Stimulated activated CD4-positive, alpha-beta T cell treated with anti-CD3 and anti-CD28 coated beads, Interleukin-4, amount 100 ng/mL, for 24 hours (primary cell): ENCODE data around the gene TACC2.
"Not testable (repeated sequence)": the region's sequence is repeated elsewhere in the genome, so short reads cannot be mapped to it uniquely, and the experiment has no call there.

Source experiments
- DNase-seq: peaks from one replicate; pipeline ENCODE4 v3.0.0-alpha.2; 2020

The TACC2 gene

DNA sequence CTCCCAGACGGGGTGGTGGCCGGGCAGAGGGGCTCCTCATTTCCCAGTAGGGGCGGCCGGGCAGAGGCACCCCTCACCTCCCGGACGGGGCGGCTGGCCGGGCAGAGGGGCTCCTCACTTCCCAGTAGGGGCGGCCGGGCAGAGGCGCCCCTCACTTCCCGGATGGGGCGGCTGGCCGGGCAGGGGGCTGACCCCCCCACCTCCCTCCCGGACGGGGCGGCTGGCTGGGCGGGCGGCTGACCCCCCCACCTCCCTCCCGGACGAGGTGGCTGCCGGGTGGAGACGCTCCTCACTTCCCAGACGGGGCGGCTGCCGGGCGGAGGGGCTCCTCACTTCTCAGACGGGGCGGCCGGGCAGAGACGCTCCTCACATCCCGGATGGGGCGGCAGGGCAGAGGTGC is 214.2 kb downstream of the TACC2 start:
- DNase-seq: not testable (repeated sequence)

DNA sequence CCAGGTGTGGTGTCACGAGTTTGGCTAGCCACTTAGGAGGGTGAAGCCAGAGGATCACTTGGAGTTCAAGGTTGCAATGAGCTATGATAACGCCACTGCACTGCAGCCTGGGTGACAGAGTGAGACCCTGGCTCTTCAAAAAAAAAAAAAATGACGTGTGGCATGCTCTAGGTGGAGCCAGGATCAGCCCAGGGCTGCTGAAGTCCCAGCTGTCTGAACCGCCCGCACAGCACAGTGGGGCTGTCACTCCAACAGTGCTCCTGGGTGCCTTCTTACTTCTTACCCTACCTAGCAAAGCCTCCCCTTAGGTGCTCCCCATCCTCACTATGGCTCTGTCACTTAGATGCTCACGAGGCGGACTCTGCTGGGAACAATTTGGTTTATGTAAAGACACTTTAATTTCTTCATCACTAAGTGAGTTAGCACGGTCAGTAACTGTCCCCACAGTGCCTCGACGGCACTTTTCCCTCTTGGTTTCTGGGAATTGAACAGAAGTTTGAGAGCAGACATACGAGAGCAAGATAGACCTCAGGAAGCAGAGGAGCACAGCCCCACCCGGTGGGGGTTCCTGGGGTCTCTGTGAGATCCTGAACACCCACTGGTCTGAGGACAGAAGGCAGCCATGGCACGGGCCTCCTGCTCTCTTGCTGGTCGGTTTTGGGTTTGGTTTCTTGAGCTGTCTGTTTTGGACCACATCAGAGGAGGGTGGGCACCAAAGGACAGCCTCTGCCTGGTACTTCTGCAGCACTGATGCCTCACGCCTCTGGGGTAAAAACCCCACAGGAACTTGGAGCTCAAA is 215.9 kb downstream of the TACC2 start:
- DNase-seq: no peak

DNA sequence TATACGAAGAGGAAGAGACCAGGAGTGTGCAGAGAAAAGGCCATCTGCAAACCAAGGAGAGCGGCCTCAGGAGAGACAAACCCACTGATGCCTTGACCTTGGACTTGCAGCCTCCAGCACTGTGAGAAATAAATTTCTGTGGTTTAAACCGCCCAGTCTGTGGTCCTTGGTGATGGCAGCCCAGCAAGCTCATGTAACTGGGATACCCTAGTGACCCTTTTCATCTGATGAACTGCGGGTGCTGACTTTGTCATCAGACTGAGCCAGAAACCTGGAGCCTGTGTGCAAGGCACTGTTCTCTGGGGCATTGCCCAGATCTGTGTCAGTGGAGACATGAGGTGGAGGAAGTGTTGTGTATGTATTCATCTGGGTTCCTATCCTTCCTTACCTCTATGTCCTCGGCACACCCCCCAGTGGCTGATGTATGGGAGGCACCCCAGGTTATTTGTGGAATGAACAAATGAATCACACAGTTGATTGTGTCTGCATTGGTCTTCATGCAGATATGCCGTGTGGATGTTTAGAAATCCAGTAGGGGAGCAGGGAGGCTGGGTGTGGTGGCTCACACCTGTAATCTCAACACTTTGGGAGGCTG is 217.6 kb downstream of the TACC2 start:
- DNase-seq: no peak

DNA sequence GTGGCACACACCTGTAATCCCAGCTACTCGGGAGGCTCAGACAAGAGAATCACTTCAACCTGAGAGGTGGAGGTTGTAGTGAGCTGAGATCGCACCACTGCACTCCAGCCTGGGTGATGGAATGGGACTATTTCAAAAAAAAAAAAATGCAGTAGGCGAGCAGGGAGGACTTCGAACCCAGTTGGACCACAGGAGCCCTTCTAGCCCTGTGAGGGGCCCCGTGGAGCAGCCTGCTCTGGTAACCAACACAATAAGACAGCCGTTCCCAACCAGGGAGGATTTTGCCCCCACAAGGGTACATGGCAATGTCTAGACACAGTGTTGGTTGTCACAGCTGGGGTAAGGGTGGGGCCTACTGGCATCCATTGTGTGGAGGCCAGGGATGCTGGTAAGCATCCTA is 218.2 kb downstream of the TACC2 start:
- no peak for DNase-seq

DNA sequence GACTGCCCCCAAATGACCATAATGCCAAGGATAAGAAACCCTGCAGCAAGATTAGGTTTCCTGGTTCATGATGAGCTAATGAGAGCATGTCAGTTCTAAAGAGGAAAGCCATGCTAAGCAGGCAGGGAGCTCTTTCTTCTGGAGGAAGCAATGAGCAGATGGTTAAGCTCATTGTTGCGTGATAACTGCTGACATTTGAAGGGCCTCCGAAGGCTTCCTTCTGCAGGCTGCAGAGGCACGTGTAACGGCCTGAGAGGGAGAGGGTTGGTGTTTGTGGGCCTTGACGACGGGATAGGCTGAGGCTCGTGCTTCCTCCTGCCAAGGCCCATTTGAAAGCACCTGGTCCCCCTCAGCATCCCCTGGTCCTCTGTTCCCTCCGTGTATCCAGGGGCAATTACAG is 218.6 kb downstream of the TACC2 start:
- no peak for DNase-seq

DNA sequence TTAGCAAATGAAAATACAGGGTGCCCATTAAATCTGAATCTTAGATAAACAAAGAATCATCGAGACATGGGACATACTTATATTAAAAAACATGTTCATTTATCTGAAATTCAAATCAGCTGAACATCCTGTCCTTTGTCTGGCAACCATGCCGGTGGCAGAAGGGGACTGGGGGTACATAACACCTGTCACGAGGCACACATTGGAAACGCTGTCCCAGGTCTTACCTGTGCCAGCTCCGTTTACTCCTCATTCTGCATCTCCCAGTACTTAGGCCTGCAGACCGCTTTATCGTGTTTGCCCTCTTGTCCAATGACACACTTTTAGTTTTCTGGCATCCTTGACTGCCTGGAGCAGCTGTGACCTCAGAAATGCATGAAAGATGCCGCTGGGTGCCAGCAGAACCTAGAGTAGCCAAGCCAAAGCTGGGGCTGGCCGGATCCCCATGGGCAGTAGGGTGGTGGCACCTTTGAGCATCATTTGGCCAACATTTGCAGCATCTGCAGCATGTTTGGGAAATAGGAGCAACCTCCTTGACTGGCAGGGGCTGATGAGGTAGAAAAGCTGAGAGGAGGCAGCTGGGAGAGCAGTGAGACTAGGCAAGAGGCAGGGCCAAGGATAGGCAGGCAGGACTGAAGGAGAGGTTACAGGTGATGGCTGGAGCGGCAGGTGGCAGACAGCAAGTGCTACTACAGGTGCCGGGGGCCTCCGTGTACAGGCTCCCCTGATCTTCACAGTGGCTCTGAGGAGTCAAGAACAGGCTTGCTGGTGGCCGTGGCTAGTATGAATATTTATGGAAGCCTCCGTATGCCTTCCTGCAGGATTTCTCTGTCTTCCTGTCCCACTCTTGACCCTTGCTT is 219.8 kb downstream of the TACC2 start:
- DNase-seq: no peak

DNA sequence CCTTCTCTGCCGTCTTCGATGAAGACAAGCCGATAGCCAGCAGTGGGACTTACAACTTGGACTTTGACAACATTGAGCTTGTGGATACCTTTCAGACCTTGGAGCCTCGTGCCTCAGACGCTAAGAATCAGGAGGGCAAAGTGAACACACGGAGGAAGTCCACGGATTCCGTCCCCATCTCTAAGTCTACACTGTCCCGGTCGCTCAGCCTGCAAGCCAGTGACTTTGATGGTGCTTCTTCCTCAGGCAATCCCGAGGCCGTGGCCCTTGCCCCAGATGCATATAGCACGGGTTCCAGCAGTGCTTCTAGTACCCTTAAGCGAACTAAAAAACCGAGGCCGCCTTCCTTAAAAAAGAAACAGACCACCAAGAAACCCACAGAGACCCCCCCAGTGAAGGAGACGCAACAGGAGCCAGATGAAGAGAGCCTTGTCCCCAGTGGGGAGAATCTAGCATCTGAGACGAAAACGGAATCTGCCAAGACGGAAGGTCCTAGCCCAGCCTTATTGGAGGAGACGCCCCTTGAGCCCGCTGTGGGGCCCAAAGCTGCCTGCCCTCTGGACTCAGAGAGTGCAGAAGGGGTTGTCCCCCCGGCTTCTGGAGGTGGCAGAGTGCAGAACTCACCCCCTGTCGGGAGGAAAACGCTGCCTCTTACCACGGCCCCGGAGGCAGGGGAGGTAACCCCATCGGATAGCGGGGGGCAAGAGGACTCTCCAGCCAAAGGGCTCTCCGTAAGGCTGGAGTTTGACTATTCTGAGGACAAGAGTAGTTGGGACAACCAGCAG is 221.7 kb downstream of the TACC2 start:
- DNase-seq: no peak

DNA sequence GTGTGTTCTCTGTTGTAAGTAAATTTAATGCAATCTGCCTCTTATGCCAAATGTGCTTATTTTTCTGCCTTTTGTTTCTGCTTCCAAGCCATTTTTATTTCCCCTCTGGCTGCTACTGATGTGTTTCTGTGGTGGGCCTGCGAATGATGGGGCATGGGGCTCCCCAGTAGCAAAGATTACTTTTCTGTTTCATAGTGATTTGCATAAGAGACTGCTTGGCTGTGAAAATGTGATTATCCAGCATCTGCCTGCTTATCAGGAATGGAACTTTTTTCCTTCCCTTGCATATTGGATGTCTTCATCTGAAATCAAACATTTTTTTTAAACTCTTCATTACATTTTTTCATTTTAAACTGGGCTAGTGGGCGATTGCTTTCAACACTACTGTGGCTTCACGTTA is 224.4 kb downstream of the TACC2 start:
- DNase-seq: no peak

DNA sequence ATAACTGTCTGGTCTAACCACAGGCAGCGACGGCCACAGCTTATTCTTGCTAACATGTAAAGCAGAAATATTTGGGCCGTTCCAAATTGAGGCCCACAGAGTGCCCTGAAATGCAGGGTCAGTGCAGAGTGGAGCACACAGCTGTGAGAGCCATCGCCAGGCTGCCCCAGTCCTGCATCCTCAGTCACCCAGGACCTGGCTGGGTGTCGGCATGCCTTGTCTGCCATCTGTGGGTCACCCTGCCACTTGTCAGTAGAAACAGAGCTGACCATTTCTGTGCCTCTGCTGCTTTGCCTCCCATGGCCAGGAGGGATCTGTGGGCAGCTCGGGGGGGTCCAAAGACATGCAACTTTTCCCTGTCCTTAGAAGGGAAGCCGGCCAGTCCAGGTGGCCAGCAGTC is 224.8 kb downstream of the TACC2 start:
- no peak for DNase-seq

DNA sequence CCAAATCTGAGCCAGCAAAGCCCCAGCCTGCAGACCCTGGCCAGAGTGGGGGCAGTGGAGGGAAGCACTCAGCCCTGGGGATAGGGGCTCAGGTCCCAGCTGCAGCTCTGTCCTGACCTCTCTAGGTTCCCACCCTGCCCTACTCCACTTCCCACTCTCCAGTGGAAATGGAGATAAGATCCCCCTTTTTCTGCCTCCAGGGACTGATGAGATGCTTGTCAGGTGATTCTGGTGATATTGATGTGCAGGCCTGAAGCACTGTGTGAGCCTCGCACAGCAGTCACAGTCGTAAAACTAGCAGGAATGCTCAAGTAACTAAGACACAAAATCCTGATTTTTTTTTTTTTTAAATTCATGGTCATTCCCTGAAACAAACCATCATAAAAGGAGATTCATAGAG is 227.1 kb downstream of the TACC2 start:
- DNase-seq: no peak

DNA sequence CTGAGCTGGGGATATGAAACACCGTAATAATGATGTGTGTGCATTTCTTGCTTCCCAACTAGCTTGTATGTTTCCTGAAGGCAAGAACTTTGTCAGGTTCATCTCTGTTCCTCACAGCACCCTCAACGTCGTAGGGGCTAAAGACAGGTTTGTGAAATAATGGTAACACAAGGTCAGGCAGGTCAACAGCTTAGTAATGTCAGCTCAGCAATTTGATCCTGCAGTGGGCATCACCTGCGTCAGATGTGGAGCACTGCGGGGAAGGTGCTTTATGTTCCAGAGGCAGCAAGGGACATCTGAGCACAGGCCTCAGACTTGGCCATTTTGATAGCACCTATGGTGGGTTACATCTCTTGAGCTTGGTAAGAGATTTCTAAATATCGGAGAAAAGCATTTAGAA is 230.4 kb downstream of the TACC2 start:
- no peak for DNase-seq

DNA sequence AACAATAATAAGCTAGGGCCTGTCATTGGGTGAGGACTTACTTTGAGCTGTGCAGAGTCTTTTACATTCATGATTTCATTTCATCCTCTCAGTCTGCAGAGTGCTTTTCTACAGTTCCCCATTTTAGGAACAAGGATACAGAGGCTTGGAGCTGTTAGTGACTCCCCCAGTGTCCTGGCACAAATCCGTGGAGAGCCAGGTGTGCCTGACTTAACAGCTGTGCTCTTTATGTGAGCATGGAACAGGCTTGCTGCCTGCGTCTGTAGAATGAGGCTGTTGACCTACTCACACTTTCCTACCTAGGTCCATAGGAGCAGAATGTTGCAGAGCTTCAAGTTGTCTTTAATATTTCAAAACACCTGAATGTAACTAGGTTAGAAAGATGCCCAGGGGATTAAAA is 231.8 kb downstream of the TACC2 start:
- DNase-seq: no peak

DNA sequence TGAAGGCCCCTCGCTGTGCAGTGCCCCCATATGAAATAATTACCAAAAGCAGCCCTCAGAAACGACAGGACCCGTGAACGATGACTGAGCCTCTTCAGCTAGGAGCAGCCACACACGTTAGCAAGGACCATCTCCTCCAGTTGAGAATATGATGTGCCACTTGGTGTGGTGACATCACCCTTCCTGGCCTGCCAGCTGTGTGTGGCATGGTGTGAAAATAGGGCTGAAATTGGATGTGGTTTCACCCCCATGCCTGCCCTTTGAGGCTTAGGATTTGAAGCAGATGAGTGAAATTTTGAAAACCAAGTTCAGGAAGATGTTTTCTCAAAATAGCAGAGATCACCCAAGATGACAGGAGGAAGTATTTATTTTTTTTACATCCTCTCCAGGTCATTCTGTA is 233.0 kb downstream of the TACC2 start:
- DNase-seq: no peak

DNA sequence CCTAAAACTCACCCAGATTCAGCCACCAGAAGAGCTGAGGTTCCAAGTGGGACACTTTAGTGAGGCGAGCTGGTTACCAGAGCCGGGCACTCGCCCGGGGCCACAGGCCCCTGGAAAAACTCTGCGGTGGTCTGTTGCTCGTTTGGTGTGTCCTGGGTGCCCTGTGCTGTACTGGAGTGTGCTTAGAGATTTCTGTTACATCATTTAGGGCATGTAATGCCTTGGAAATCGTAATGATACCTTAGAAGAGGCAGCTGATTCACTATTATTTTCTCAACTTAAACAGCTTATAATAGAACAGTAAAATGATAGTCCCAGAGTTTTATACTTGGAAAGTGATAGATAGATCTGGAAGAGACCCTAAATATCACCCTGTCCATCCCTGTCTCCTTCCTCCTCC is 233.7 kb downstream of the TACC2 start:
- DNase-seq: no peak

DNA sequence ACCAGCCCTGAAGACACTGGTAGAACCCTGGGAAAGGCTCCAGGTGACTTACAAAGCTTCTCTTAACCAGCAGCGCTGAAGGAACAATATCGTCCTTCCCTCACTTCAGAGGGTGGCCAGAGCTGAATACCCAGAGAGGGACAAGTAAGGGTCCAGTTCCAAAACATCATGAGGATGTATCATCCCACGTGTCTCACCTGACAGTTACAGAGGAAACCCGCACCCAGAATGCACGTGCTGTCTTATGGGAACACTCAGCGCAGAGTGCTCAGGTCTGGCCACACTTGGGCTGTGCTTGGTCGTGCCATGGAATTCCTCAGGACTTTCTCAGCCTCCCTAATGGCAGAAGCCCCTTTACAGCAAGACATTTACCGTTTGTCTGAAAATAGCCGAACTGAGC is 235.2 kb downstream of the TACC2 start:
- no peak for DNase-seq

DNA sequence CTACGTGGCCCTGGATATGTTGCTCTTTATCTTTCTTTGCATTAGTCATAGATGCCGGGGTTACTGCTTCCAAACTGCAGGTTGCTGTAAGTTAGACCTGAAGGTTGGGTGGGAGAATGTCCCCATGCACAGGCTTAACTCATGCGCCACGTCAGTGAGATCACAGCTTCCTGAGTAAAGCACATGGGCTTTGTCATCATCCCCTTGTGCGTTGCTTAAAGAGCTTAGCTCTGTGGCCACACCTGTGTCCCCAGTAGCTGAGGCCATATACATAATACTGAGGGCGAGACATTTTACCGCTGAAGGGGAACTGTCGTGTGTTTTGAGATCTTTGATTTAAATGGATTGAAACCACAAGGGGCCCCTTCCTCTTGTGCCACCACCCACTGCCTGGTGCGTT is 236.4 kb downstream of the TACC2 start:
- no peak for DNase-seq

DNA sequence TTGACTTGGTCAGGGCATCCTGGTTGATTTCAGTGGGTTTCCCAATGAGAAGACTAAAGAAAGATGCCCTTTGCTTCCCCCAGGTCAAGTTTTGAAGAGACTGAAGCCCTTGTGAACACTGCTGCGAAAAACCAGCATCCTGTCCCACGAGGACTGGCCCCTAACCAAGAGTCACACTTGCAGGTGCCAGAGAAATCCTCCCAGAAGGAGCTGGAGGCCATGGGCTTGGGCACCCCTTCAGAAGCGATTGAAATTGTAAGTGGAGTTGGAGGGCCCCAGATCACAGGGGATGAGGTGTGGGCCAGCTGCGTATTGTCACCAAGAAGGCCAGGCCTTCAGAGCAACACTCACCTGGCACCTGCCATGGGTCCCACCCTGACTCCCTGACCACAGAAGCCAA is 238.8 kb downstream of the TACC2 start:
- DNase-seq: no peak

DNA sequence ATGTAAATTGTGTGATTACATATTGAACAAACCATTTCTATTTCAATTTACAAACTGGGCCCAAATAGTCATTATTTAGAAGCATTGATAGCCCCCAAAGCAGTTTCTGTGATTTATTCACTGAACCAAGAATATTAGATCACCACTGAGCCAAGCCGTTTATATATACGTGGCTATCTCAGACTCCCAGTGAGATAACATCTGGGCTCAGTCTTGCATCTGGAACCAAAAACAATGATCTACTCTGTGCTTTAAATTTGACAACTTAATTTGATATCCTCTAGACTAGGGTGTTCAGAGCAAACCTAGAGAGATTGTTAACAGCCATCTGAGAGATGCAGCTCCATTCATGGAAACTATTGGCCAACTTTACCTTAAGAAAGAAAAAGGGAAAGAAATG is 240.7 kb downstream of the TACC2 start:
- no peak for DNase-seq

DNA sequence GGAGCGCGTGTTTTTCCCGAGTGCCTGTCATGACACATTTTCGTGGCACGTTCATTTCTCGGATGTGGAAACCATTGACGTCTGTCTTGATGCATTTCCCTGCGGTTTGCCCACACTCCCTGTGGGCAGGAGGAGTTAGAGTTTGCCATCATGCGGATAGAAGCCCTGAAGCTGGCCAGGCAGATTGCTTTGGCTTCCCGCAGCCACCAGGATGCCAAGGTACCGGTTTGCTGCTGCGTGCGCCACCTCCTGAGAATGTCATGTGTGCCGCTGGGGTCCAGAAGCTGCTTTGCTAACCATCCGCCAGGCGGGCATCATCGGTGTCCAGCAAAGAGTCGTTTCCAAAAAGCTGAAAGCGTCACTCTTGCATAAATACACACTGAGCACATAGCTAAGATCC is 241.3 kb downstream of the TACC2 start:
- DNase-seq: no peak

DNA sequence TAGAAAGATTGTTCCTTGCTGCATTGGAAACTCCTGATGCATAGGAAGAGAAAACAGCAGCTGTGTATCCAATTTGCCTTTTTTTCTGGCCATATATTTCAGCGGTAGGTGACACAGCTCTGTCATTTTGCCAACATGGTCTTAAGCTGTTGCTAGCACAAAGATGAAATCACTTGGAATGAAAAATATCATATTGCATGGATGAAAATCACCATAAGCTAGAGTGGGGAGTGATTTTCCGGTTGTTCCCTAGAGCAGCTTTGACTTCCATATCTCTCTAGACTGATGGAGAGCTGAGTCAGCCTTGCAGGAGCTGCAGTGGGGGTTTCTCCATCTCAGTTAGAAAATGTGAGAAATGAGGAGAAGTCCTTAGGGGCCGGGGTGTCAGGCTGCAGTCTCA is 243.8 kb downstream of the TACC2 start:
- DNase-seq: no peak

DNA sequence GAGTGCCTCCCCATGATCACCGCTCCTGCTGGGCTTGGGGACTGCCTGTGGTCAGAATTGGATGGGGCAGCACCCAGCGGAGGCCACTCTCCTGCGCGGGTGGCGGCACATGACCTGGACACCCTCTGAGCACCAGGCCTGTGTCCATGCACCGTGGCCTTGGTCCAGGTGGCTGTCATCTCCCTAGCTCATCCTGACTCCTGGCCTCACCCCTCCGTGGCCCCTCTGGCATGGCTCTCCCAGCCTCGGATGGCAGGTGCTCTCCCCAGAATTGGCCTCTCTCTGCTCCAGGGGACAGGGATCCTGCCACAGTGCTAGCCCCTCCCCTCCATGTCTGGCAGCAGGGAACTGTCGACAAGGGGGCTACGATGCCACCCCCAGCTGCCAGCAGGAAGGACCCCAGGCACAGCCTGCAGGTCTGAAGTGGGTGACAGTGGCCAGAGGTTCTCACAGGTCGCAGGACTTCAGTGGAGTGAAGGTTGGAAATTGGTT is 244.9 kb downstream of the TACC2 start:
- DNase-seq: no peak

DNA sequence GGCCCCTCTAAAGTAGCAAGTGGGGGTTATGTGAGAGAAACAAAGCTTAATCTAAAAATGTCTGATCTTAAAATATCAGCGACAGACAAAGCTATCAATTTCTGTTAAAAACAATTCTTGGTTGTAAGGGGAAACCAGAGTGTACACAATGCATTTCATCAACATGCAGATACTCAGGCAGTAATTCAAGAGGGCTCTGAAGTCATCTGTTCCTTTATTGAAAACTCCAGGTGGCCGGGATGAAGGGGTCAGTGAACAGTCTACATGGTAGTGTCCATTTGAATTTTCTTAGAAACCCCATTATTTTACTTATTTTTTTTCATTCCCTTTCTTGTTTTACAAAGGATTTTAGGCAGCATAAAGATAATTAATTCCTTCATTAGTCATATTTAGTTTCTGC is 245.5 kb downstream of the TACC2 start:
- DNase-seq: no peak

DNA sequence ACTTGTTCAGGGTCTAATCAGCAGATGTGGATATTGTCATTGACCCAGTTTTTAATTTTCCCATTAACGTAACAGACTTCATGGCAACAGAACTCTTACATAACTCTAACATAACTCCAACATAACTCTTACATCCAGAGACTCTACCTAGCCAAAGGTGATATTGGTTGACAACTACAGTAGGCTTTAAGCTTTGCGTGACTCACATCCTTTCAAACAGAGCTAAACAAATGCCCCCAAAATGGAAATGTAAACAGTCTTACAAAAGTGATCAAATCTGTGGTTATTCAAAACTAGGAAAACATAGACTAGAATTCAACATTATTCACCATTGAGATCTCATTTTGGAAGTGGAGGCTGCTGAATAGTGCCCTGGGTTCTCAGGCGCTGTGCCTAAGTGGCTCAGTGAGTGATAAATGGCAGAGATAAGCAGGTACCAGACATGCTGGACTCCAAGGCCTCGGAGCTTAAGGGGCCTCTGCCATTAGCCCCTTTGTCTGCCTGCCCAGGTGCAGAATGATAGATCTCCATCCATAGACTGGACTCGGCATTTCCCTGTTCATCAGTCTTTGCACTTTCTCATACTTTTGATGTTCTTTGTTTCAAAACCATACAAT is 247.8 kb downstream of the TACC2 start:
- no peak for DNase-seq
